Middle frontal gyrus (tissue), 1 donor: Measurements from ENCODE around the gene PRKCZ.

Source experiments
- DNase-seq: peaks from one replicate; pipeline ENCODE4 v3.0.0-alpha.2; 2015; ENCODE audit warnings: low spot score; ENCODE audit errors: extremely low spot score

The PRKCZ gene

DNA sequence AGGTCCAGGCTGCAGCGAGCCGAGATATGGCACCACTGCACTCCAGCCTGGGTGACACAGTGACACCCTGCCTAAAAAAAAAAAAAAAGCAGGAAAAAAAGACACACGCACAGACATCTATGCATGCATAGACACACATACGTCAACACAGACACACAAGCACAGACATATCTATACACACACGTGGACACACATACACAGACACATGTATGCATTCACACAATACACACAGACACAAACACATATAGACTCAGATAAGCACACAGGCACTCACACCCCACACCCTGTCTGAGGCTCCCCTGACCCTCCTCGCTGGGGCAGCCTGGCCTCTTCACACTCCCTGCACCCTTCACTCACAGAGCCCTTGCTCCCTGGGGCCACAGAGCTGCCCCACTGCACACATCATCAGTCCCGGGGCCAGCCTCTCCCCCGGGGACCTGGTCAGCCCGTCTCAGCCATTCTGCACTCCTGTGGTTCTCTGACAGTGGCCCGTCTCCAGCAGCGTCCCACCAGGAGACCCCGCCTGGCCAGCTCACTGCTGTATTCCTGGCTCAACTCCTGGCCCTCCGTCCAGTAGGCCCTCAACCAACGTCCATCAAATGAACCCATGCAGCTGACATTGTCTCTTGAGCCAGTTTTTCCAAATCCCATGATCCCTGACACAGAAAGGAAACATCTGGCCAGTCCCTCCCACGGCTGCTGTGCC, 4.6 kb upstream of the PRKCZ start:
- DNase-seq = no peak

DNA sequence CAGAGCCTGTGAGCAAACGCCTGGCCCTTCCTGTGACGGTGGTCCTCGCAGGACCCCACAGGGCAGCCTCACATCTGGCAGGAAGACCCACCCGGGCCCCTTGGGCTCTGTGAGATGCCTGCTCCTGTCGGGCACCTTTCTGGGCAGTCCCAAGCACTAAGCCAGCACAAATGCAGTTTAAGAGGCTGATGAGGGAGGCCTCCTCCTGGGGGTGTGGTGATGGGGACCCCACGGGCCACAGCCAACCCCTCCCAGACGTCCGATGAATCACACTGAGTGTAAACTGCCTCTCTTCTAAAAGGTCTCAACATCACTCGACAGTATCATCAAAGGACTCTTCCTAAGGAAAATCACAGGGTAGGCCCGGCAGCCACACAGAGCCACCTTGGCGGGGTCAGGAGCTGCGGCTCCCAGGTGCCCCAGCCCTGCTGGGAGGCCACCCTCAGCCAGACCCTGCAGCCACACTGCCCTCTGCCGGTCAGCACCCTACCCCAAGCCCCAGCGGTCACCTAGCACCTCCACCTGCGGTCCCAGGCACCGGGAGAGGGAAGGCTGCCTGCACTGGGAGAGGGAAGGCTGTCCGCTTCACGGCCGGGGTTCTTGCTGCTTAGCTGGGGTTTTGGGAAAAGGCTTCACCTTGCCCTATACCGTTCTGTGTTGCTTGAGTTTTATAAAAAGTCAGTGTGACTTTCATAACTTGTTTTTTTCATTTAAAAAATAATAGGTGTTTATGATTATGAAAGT, 3.9 kb upstream of the PRKCZ start:
- no peak for DNase-seq

GRCh38 chr1:2046953-2047748, 3.1 kb upstream of the PRKCZ start:
- DNase-seq = no peak

DNA sequence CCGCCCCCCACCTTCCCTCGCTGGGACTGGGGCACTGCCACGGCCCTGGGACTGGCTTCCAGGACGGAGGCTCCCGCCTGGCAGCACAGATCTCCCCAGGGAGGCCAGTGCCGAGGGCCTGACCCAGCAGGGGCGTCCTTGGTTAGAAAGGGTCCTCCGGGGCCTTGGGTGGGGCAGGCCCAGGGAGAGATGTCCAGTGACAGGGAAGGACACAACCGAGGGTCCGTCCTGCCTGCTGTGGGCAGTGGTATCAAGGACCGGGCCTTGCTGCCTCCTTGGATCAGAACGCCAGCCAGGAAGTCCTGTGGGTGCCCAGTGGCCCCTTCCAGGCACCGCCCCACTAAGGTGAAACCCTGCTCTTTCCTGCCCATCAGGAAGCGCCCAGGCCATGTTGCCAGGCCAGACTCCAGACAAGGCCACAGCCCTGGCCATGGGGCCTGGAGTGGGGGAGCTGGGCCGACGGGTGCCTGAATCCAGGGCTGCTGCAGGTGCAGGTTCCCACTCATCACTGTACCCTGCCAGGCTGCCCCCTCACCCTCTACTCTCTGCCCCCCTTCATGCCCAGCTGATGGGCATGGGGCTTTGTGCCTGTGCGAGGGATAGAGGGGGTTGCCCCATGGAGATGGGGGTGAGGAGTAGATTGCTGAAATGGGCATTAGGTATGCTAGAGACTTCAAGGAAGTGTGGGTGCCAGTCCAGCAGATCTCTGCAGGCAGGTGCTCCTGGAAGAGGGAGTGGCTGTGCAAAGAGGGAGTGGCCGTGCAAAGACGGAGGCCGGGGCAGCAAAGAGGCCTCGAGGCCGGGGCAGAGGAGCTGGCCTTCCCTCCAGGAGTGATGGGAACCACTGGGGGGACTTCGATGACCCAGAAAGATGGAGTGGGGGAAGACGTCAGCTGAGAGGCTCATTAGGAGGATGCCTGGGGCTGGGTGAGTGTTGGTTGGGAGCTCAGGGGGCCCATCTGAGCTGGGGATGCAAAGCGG, 2.2 kb upstream of the PRKCZ start:
- DNase-seq = no peak

GRCh38 chr1:2049225-2049717, 940 bp upstream of the PRKCZ start:
- DNase-seq = no peak

DNA sequence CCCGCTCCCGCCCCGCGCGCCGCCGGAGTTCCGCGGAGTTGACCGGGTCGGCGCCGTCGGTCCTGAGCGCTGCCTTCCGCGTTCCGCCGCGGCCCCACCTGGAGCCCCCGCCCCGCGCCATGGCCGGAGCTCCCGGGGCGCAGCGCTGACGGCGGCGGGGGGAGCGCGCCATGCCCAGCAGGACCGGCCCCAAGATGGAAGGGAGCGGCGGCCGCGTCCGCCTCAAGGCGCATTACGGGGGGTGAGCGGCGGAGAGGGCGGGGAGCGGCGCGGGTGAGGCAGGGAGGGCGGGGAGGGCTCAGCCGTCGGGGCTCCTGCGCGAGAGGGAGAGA, 216 bp downstream of the PRKCZ start:
- DNase-seq = no peak

DNA sequence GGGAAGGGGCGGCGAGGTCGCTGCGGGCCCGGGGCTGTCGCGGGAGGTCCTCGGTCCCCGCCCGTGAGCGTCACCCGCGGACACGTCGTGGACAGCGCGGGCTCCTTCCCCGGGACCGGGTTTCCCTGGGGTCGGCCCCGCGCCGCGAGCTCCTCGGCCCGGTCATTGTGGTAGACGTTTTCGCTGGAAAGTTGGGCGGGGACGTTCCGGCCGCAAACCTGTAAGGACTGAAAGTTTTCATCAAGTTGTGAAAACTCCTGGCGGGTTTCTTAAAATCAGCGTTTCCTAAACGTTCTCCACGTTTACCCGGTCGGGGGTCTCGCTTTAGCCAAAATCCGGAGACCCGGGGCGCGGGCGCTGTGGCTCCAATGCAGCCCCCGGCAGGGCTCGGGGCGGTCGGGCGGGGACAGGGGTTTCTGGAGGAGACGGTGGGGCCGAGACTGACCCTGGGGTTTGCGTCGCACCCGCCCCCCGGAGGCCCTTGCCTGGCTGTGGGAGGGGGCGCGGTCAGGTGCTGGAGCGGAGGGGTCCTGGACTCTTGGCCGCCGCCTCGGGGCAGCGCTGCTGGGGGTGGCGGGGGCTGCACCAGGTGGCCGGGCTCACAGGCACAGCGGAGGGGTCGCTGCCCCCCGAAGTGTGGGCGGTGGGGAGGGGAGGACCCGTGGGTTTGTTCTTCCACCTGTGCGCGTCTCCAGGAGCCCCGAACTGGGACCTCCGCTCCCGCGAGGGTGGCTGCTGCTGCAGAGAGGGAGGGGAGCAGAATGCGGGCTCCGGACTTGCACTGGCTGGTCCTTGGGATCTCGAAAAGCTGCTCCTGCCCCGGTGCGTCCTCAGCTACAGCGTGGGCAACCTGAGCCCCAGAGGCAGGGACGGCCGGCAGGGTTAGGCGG, 827 bp downstream of the PRKCZ start:
- no peak for DNase-seq

- no peak for DNase-seq
Measured at GRCh38 chr1:2052054-2052679, 2.0 kb downstream of the PRKCZ start.

GRCh38 chr1:2052756-2053155, 2.5 kb downstream of the PRKCZ start:
- no peak for DNase-seq

GRCh38 chr1:2053217-2053616, 3.0 kb downstream of the PRKCZ start:
- DNase-seq = no peak

GRCh38 chr1:2053784-2054376, 3.7 kb downstream of the PRKCZ start:
- no peak for DNase-seq

DNA sequence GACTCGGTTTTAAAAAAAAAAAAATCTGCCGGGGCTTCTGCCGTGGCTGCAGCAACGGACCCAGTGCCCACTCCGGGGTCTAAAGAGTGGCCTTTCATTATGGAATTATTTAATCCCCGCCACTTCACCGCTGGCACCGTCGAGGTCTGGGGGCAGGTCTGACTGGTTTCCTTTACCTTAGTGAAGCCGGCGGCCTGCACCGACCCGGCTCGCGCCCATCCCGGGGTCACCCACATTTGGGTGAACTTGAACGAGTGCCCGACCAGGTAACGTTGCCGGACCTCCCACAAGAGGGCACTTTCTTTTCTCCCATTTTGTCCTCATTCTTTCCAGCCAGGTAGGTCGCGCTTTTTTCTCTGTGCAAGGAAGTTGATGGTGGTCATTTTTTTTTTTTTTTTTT, 4.3 kb downstream of the PRKCZ start:
- DNase-seq = no peak

DNA sequence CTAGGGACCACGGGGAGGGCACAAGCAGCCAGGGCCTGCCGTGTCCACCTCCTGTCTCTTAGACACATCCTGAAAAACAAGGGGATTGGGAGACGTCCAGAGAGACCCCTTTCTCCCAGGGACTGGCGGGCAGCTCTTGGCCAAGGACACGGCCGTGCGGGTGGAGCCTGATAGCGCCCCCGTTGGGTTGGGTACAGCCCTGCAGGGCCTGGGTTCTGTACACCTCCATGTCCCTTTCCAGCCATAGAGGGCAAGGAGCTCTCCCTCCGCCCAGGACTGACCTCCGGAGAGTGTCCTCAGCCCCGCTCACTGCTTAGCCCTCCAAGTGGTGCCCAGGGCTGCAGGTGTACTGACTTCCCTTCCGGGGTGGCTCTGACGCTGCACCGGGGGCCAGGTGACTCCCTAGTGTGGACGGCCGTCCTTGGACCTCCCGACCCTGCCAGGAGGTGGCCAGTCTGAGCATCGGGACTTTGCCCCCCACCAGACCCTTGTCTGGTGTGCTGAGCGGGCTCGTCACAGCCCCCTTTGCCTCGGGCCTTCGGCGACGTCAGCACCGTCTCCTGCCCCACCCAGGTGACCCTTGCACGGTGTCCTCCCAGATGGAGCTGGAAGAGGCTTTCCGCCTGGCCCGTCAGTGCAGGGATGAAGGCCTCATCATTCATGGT, 5.8 kb downstream of the PRKCZ start:
- DNase-seq = no peak

DNA sequence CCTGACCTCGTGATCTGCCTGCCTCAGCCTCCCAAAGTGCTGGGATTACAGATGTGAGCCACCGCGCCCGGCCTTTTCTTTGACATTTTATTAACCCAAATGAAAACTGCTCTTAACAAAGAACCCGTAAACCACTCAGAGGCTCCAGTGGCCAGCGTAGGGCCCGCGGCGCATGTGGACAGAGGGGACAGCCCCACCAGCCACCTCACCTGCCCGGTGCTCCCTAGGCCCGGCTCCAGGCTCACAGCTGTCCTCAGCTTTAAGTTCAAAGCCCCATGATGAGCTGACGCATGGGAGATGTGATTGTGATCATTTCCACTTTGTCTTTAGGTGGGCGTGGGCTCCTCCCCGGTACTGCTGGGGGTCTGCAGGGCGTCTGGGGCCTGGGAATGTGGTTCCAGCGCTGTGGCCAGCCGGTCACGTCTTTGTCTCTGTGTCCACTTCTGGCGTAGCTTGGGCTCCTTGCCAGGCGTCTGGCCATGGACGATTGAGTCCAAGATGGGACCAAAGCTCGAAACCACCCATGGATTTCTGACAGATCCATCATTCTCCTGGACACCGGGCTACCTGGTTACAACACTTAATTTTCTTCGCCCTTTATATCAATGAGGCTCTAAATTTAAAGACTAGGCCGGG, 6.9 kb downstream of the PRKCZ start:
- DNase-seq = no peak

DNA sequence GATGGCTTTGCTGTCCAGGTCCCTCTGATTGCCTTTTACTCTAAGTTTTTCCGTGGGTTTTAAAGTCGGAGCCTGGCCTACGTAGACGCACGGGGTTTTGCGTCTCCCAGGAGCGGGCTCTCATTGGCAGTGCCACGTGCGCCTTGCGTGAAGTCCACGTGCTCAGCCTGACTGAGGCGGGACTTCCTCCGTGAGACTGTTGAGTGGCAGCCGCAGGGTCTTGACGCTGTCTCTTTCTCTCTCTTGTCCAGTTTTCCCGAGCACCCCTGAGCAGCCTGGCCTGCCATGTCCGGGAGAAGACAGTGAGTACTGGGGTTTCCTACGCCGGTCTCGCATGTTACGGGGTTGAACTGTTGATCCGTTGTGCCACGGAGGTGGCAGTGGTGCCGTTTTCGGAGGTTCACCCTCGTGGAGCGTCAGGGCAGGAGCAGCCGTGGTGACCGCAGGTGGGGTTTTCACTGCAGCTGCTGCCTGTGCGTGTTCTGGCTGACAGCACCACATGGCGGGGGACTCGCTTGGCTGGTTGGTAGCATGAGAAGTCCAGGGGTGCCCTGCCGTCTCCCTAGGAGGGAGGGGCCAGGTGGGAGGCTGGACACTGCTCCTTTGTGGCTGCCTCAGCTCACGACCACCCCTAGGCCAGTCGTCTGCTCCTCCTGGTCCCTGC, 9.2 kb downstream of the PRKCZ start:
- no peak for DNase-seq

GRCh38 chr1:2060072-2060471, 9.9 kb downstream of the PRKCZ start:
- no peak for DNase-seq

- no peak for DNase-seq
Measured at GRCh38 chr1:2060535-2060934, 10.3 kb downstream of the PRKCZ start.
